Activated CD8-positive, alpha-beta memory T cell treated with anti-CD3 and anti-CD28 coated beads for 1 hour (primary cell): ENCODE results near the gene KIAA1549.

Experiments
- DNase-seq, 2 donors: peaks; one replicate each; pipeline ENCODE4 v3.0.0-alpha.2; 2020; ENCODE audit warnings: low read depth in 1 of 2; ENCODE audit errors: extremely low read depth in 1 of 2

KIAA1549 gene

GRCh38 chr7:138911007-138911406, 70.2 kb downstream of the KIAA1549 start:
- DNase-seq: no peak

- DNase-seq: no peak
Measured at GRCh38 chr7:138907850-138908249, 73.3 kb downstream of the KIAA1549 start.

- DNase-seq: no peak
Measured at GRCh38 chr7:138907201-138907847, 73.9 kb downstream of the KIAA1549 start.

- DNase-seq: no peak
Measured at GRCh38 chr7:138903859-138904435, 77.2 kb downstream of the KIAA1549 start.

GRCh38 chr7:138903186-138903820, 77.9 kb downstream of the KIAA1549 start:
- peak; percentile 45 to 47 for DNase-seq

- no peak for DNase-seq
Measured at GRCh38 chr7:138902161-138902560, 79.0 kb downstream of the KIAA1549 start.

GRCh38 chr7:138900035-138900828, 81.0 kb downstream of the KIAA1549 start:
- DNase-seq: no peak

- no peak for DNase-seq
Measured at GRCh38 chr7:138898802-138899201, 82.4 kb downstream of the KIAA1549 start.

GRCh38 chr7:138898255-138898654, 82.9 kb downstream of the KIAA1549 start:
- DNase-seq: no peak

GRCh38 chr7:138895679-138896078, 85.5 kb downstream of the KIAA1549 start:
- DNase-seq: no peak

- DNase-seq: no peak
Measured at GRCh38 chr7:138893258-138893657, 87.9 kb downstream of the KIAA1549 start.

GRCh38 chr7:138892812-138893211, 88.4 kb downstream of the KIAA1549 start:
- DNase-seq: no peak

- no peak for DNase-seq
Measured at GRCh38 chr7:138892006-138892630, 89.1 kb downstream of the KIAA1549 start.

GRCh38 chr7:138891446-138891810, 89.8 kb downstream of the KIAA1549 start:
- no peak for DNase-seq

GRCh38 chr7:138890499-138891445, 90.4 kb downstream of the KIAA1549 start:
- no peak for DNase-seq

- DNase-seq: no peak
Measured at GRCh38 chr7:138889582-138890498, 91.3 kb downstream of the KIAA1549 start.

- no peak for DNase-seq
Measured at GRCh38 chr7:138887872-138888656, 93.1 kb downstream of the KIAA1549 start.

GRCh38 chr7:138887085-138887710, 94.0 kb downstream of the KIAA1549 start:
- DNase-seq: no peak
